UCSD-AML1 (cell line): ENCODE measurements around the gene RPS10.
"Not testable (repeated sequence)": the region's sequence is repeated elsewhere in the genome, so short reads cannot be mapped to it uniquely, and the experiment has no call there.

ENCODE experiments used
- DNase-seq: peaks from one replicate; lab custom pipeline; 2025; ENCODE audit not compliant: unreplicated experiment; lab: John Stamatoyannopoulos, UW

Gene RPS10

GRCh38 chr6:34451192-34451591 is 25.3 kb upstream of the RPS10 start:
- no peak for DNase-seq

- DNase-seq, result no peak
Observed at GRCh38 chr6:34447910-34448309, 22.0 kb upstream of the RPS10 start.

GRCh38 chr6:34447386-34447785 is 21.5 kb upstream of the RPS10 start:
- no peak for DNase-seq

- DNase-seq, result no peak
Observed at GRCh38 chr6:34445313-34445860, 19.5 kb upstream of the RPS10 start.

- no peak for DNase-seq
Observed at GRCh38 chr6:34441526-34441925, 15.7 kb upstream of the RPS10 start.

- DNase-seq, result no peak
Observed at GRCh38 chr6:34439442-34439841, 13.6 kb upstream of the RPS10 start.

GRCh38 chr6:34438705-34439104 is 12.8 kb upstream of the RPS10 start:
- no peak for DNase-seq

- DNase-seq, result no peak
Observed at GRCh38 chr6:34437644-34437970, 11.7 kb upstream of the RPS10 start.

GRCh38 chr6:34436803-34437643 is 11.2 kb upstream of the RPS10 start:
- no peak for DNase-seq

- no peak for DNase-seq
Observed at GRCh38 chr6:34435916-34436315, 10.0 kb upstream of the RPS10 start.

GRCh38 chr6:34425132-34425497 is 754 bp downstream of the RPS10 start:
- DNase-seq, result peak; percentile 40

GRCh38 chr6:34424200-34425131 is 1.4 kb downstream of the RPS10 start:
- no peak for DNase-seq

- DNase-seq, result no peak
Observed at GRCh38 chr6:34423254-34423653, 2.6 kb downstream of the RPS10 start.

GRCh38 chr6:34418367-34418766 is 7.5 kb downstream of the RPS10 start:
- DNase-seq, result no peak

- DNase-seq, result no peak
Observed at GRCh38 chr6:34416877-34417371, 8.9 kb downstream of the RPS10 start.

- peak; percentile 33 for DNase-seq
Observed at GRCh38 chr6:34414999-34415858, 10.6 kb downstream of the RPS10 start.

- DNase-seq, result no peak
Observed at GRCh38 chr6:34412643-34413214, 13.1 kb downstream of the RPS10 start.

GRCh38 chr6:34412016-34412415 is 13.9 kb downstream of the RPS10 start:
- no peak for DNase-seq

- DNase-seq, result not testable (repeated sequence)
Observed at GRCh38 chr6:34407915-34408314, 18.0 kb downstream of the RPS10 start.

- DNase-seq, result no peak
Observed at GRCh38 chr6:34396518-34396917, 29.4 kb downstream of the RPS10 start.

- DNase-seq, result no peak
Observed at GRCh38 chr6:34393966-34394305, 31.9 kb downstream of the RPS10 start.
